Fibroblast of lung (primary cell): ENCODE measurements around the gene CYP51A1. TPM values are rescaled to one million over a fixed set of nuclear protein-coding genes. Genes with fewer than 3 reads are reported as not detected.
"Not testable (repeated sequence)": the region's sequence is repeated elsewhere in the genome, so short reads cannot be mapped to it uniquely, and the experiment has no call there.

ENCODE experiments used
- DNase-seq, 2 donors: peaks; one replicate each; pipeline versions ENCODE4 v3.0.0 to v3.0.0-alpha.2; 2010; ENCODE audit warnings: low read depth in 2 of 2
- H2AFZ ChIP-seq: 2 replicates; pipeline ENCODE4 v1.5.1; 2012; ENCODE audit warnings: low read length, control low read depth, inconsistent platforms
- H3K27ac ChIP-seq: 2 replicates; pipeline ENCODE4 v1.5.1; 2011; ENCODE audit warnings: low read length, control low read depth; ENCODE audit not compliant: insufficient read depth
- H3K27me3 ChIP-seq: 2 replicates; pipeline ENCODE4 v1.5.1; 2011; ENCODE audit warnings: mild to moderate bottlenecking, low read length; ENCODE audit not compliant: control insufficient read depth, insufficient read depth
- H3K36me3 ChIP-seq: 2 replicates; pipeline ENCODE4 v1.5.1; 2011; ENCODE audit warnings: low read length; ENCODE audit not compliant: control insufficient read depth, insufficient read depth
- H3K4me1 ChIP-seq: 2 replicates; pipeline ENCODE4 v1.5.1; 2011; ENCODE audit warnings: low read length; ENCODE audit not compliant: control insufficient read depth, insufficient read depth; ENCODE audit errors: extremely low read depth
- H3K4me2 ChIP-seq: 2 replicates; pipeline ENCODE4 v1.5.1; 2011; ENCODE audit warnings: low read length, control low read depth; ENCODE audit not compliant: insufficient read depth; ENCODE audit errors: extremely low read depth
- H3K4me3 ChIP-seq, 4 experiments: fragments of 200-600 bp in 1 of 4; sonication (generic) in 1 of 4; replicated peaks in 1 of 4; 2 replicates each; pipeline ENCODE4 v1.5.1; 2011 to 2016; ENCODE audit warnings: low read length in 4 of 4, low read depth in 3 of 4, mild to moderate bottlenecking in 3 of 4, control low read depth in 2 of 4, inconsistent platforms in 1 of 4, mixed read lengths in 1 of 4; ENCODE audit not compliant: insufficient read depth in 1 of 4; ENCODE audit errors: control extremely low read depth in 1 of 4
- H3K79me2 ChIP-seq: 2 replicates; pipeline ENCODE4 v1.5.1; 2012; ENCODE audit warnings: mild to moderate bottlenecking, low read length, inconsistent platforms; ENCODE audit not compliant: control insufficient read depth, insufficient read depth
- H3K9ac ChIP-seq: 2 replicates; pipeline ENCODE4 v1.5.1; 2011; ENCODE audit warnings: mild to moderate bottlenecking, low read length, control low read depth; ENCODE audit not compliant: insufficient read depth
- H3K9me3 ChIP-seq: 2 replicates; pipeline ENCODE4 v1.5.1; 2012; ENCODE audit warnings: low read depth, low read length; ENCODE audit not compliant: control insufficient read depth, insufficient read depth
- H4K20me1 ChIP-seq: 2 replicates; pipeline ENCODE4 v1.5.1; 2011; ENCODE audit warnings: low read length; ENCODE audit not compliant: control insufficient read depth, insufficient read depth; ENCODE audit errors: extremely low read depth
- CTCF ChIP-seq, 2 donors: IDR thresholded peaks in 1 of 2; conservative IDR thresholded peaks in 1 of 2; 1 replicate in 1 of 2; 2 replicates in 1 of 2; pipeline ENCODE4 v1.5.1; 2011 to 2012; ENCODE audit warnings: low read length in 2 of 2, control low read depth in 1 of 2, inconsistent platforms in 1 of 2, low read depth in 1 of 2, mild to moderate bottlenecking in 1 of 2
- EZH2 ChIP-seq: IDR thresholded peaks from 2 replicates; pipeline ENCODE4 v1.5.1; 2012; ENCODE audit warnings: low read length, control low read depth, mild to moderate bottlenecking; ENCODE audit errors: missing control alignments
- polyA plus RNA-seq, 2 donors: library from polyadenylated mRNA; depleted of rRNA in 1 of 2; stranded (reverse) in 1 of 2; unstranded in 1 of 2; fragments of >200 nt; gene quantifications; 2 replicates each; pipeline ENCODE4 v1.2.1, GENCODE V29; 2011 to 2012; ENCODE audit warnings: missing spikeins in 1 of 2
- total RNA-seq: library from RNA; depleted of rRNA; stranded (reverse); fragments of >200 nt; gene quantifications from 2 replicates; pipeline ENCODE4 v1.2.1, GENCODE V29; 2014

Gene CYP51A1
- total and polyA plus RNA-seq, 2 donors (not counting 1 experiment from before 2014, with no cell fraction given): 50.0 to 784 TPM

- no peaks in the 10 kb centered on the region for H4K20me1 ChIP-seq
- peaks cover 9% of the 10 kb centered on the region for H3K4me1 ChIP-seq
- H3K27ac ChIP-seq: no peak overlapping the region
- H3K27me3 ChIP-seq: no peaks in the 10 kb centered on the region
- H3K79me2 ChIP-seq: no peaks in the 10 kb centered on the region
- no peaks in the 10 kb centered on the region for H3K9me3 ChIP-seq
- H3K4me3 ChIP-seq: no peak overlapping the region
- H3K9ac ChIP-seq: no peak overlapping the region
- no peaks in the 10 kb centered on the region for H3K36me3 ChIP-seq
- H3K4me2 ChIP-seq: no peak overlapping the region
- H2AFZ ChIP-seq: no peak overlapping the region
- DNase-seq: peak; percentile 41 to 65
- TF ChIP-seq CTCF (conservative IDR thresholded peaks at IDR 0.05 in 1 of 2, IDR thresholded peaks at IDR 0.05 in 1 of 2; ENCODE audit: low read depth in 1 of 2, low read length in 2 of 2) (no peak), EZH2 (no peak)
These were observed 43.1 kb upstream of the CYP51A1 start for GRCh38 chr7:92177362-92177761.

GRCh38 chr7:92169529-92169928 lies 35.3 kb upstream of the CYP51A1 start:
- H3K4me2 ChIP-seq, H3K9me3 ChIP-seq, H3K27me3 ChIP-seq, H3K4me1 ChIP-seq, H2AFZ ChIP-seq, H3K4me3 ChIP-seq, H4K20me1 ChIP-seq, DNase-seq, H3K9ac ChIP-seq, H3K27ac ChIP-seq, H3K79me2 ChIP-seq, H3K36me3 ChIP-seq: not testable (repeated sequence)

GRCh38 chr7:92161271-92161670 lies 27.0 kb upstream of the CYP51A1 start:
- Histone ChIP-seq H3K9me3 (no peaks in the 10 kb centered on the region), H4K20me1 (no peaks in the 10 kb centered on the region), H3K4me2 (no peak overlapping the region), H3K4me1 (peaks cover 2% of the 10 kb centered on the region), H3K36me3 (no peaks in the 10 kb centered on the region), H3K27me3 (no peaks in the 10 kb centered on the region), H3K4me3 (no peak overlapping the region), H2AFZ (no peak overlapping the region), H3K27ac (no peak overlapping the region), H3K79me2 (no peaks in the 10 kb centered on the region), H3K9ac (no peak overlapping the region)
- no peak for DNase-seq
- TF ChIP-seq CTCF (conservative IDR thresholded peaks at IDR 0.05 in 1 of 2, IDR thresholded peaks at IDR 0.05 in 1 of 2; ENCODE audit: low read depth in 1 of 2, low read length in 2 of 2) (no peak), EZH2 (no peak)
